ENCODE results near the gene SCGB3A1. TPM values are rescaled to one million over a fixed set of nuclear protein-coding genes. Genes with fewer than 3 reads are reported as not detected.

The SCGB3A1 gene
- polyA plus RNA-seq, 1 donor (not counting 4 experiments of a cell fraction or from before 2014, with no cell fraction given), result not detected

DNA sequence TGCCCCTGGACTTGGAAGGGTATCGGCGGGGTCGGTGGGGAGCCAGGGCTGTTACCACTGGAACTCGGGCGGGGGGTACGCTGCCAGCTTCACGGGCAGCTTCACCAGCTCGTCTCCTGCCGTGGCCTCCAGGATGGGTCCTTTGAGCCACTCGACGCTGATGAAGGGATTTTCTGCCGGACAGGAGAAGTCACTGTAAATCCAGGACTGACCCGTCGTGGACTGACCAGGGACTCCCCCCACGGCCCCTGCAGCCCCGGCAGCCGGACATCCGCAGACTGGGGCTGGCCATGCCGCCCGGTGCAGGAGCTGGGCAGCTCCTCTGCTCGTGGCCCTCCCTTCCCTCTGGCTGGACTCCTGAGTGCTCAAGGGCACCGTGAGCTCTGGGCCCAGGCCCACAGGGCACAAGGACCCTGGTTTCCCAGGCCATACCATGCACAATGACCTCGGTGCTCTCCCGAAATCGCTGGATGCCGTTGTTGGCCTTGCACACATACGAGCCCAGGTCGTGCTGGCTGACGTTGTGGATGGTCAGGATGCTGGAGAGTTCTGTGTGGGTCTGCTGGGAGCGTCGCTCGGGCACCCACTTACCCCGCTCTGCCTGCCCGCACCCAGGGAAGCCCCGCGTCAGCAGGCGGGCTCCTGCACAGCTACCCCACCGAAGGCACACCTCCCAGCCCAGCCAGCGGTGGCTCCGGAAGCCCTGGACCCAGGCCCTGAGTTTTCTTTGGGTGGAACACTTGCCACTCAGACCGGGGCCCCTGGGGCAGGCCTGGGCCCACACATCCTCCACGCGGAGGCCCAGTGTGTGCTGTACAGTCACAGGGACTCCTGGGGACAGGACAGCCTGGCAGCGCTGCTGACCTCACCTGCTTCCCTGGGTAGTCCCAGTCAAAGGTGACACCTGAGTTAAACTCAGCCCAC lies 37.8 kb upstream of the SCGB3A1 start:
- TF ChIP-seq EZH2 (IDR thresholded peaks at IDR 0.05; ENCODE audit: low read length) (no peak), CTCF (optimal IDR thresholded peaks at IDR 0.05 in 1 of 3, IDR thresholded peaks at IDR 0.05 in 1 of 3, conservative IDR thresholded peaks at IDR 0.05 in 1 of 3; ENCODE audit: extremely low read depth in 1 of 3, insufficient read depth in 2 of 3, low read length in 3 of 3) (no peak)

GRCh38 chr5:180628211-180628610 lies 36.9 kb upstream of the SCGB3A1 start:
- DNase-seq (ENCODE audit: low read depth, low spot score), result no peak
- no peak overlapping the region for H3K9ac ChIP-seq (ENCODE audit: control insufficient read depth, extremely low read depth, insufficient read depth, low read length)
- H3K36me3 ChIP-seq (ENCODE audit: control insufficient read depth in 2 of 2, extremely low read depth in 1 of 2, insufficient read depth in 2 of 2, low read length in 2 of 2), result no peaks in the 10 kb centered on the region
- H3K4me3 ChIP-seq (ENCODE audit: control insufficient read depth in 2 of 3, extremely low read depth in 1 of 3, insufficient read depth in 2 of 3, low read depth in 1 of 3, low read length in 3 of 3), result no peak overlapping the region
- FAIRE-seq, result no peak
- no peaks in the 10 kb centered on the region for H3K27me3 ChIP-seq (ENCODE audit: control insufficient read depth, extremely low read depth, insufficient read depth, low read length)
- no peaks in the 10 kb centered on the region for H3K9me3 ChIP-seq (ENCODE audit: control insufficient read depth, low read depth, low read length)
- H3K9me1 ChIP-seq (ENCODE audit: control insufficient read depth, extremely low read depth, insufficient read depth, low read length), result no peaks in the 10 kb centered on the region
- no peak overlapping the region for H3K4me2 ChIP-seq (ENCODE audit: control insufficient read depth, extremely low read depth, insufficient read depth, low read depth, low read length)
- TF ChIP-seq CTCF (optimal IDR thresholded peaks at IDR 0.05 in 1 of 3, IDR thresholded peaks at IDR 0.05 in 1 of 3, conservative IDR thresholded peaks at IDR 0.05 in 1 of 3; ENCODE audit: extremely low read depth in 1 of 3, insufficient read depth in 2 of 3, low read length in 3 of 3), result no peak
- TF ChIP-seq EZH2 (IDR thresholded peaks at IDR 0.05; ENCODE audit: low read length), result no peak
- H3K4me1 ChIP-seq (ENCODE audit: control insufficient read depth, extremely low read depth, insufficient read depth, low read length), result no peaks in the 10 kb centered on the region
- H3K27ac ChIP-seq (ENCODE audit: control insufficient read depth, insufficient read depth, low read length), result no peak overlapping the region
- dilution Hi-C loops (cut with MboI; ENCODE audit: extremely low pct_ligation_motif_present, low sequenced_read_pairs), result no loop called here
- H3K79me2 ChIP-seq (ENCODE audit: control insufficient read depth, insufficient read depth, low read length), result no peaks in the 10 kb centered on the region
- no peak overlapping the region for H2AFZ ChIP-seq (ENCODE audit: control insufficient read depth, low read length)
- H4K20me1 ChIP-seq (ENCODE audit: control insufficient read depth, extremely low read depth, insufficient read depth, low read length), result no peaks in the 10 kb centered on the region

More for the DNA sequence above, 37.8 kb upstream of the SCGB3A1 start:
- Histone ChIP-seq H3K4me2 (ENCODE audit: control insufficient read depth, extremely low read depth, insufficient read depth, low read depth, low read length) (no peak overlapping the region), H3K4me1 (ENCODE audit: control insufficient read depth, extremely low read depth, insufficient read depth, low read length) (no peaks in the 10 kb centered on the region), H3K36me3 (ENCODE audit: control insufficient read depth in 2 of 2, extremely low read depth in 1 of 2, insufficient read depth in 2 of 2, low read length in 2 of 2) (no peaks in the 10 kb centered on the region), H3K4me3 (ENCODE audit: control insufficient read depth in 2 of 3, extremely low read depth in 1 of 3, insufficient read depth in 2 of 3, low read depth in 1 of 3, low read length in 3 of 3) (no peak overlapping the region), H2AFZ (ENCODE audit: control insufficient read depth, low read length) (no peak overlapping the region), H3K9me1 (ENCODE audit: control insufficient read depth, extremely low read depth, insufficient read depth, low read length) (no peaks in the 10 kb centered on the region), H3K27ac (ENCODE audit: control insufficient read depth, insufficient read depth, low read length) (no peak overlapping the region), H3K9ac (ENCODE audit: control insufficient read depth, extremely low read depth, insufficient read depth, low read length) (no peak overlapping the region), H4K20me1 (ENCODE audit: control insufficient read depth, extremely low read depth, insufficient read depth, low read length) (no peaks in the 10 kb centered on the region), H3K27me3 (ENCODE audit: control insufficient read depth, extremely low read depth, insufficient read depth, low read length) (no peaks in the 10 kb centered on the region), H3K79me2 (ENCODE audit: control insufficient read depth, insufficient read depth, low read length) (no peaks in the 10 kb centered on the region), H3K9me3 (ENCODE audit: control insufficient read depth, low read depth, low read length) (no peaks in the 10 kb centered on the region)
- dilution Hi-C loops (cut with MboI; ENCODE audit: extremely low pct_ligation_motif_present, low sequenced_read_pairs), result no loop called here
- DNase-seq (ENCODE audit: low read depth, low spot score) (no peak), FAIRE-seq (no peak)
